K562 (cell line): ENCODE results near the gene TFCP2L1. TPM values are rescaled to one million over a fixed set of nuclear protein-coding genes. Genes with fewer than 3 reads are reported as not detected.

Source experiments
- ATAC-seq: fragments of 200-7000 bp; cut with Tn5 transposase; 3 replicates; pipeline ENCODE4 v1.9.1; 2020; ENCODE audit warnings: moderate library complexity
- BruUV-seq: library from RNA; stranded (reverse); fragments of 400-500 nt; replicated peaks from 2 replicates; lab custom pipeline; 2021; lab: Mats Ljungman, UMichigan
- CTCF ChIA-PET: fragments of 300-600 bp; formaldehyde crosslinking; extraction: SDS; loops from one replicate; lab custom pipeline; 2021; ENCODE audit warnings: low intra/inter-chr PET ratio; lab: Yijun Ruan, JAX
- POLR2A ChIA-PET: fragments of 300-600, 350-650 bp; sonication (Branson Sonifier 250); formaldehyde crosslinking; extraction: SDS; loops from one replicate; lab custom pipeline; 2021; ENCODE audit warnings: antibody characterized with exemption, inconsistent platforms; lab: Yijun Ruan, JAX
- DNase-seq, 4 experiments: peaks; one replicate each; pipeline versions ENCODE4 v3.0.0 to v3.0.0-alpha.2; 2011 to 2018; ENCODE audit warnings: low spot score in 3 of 4, mixed read lengths in 3 of 4; ENCODE audit errors: extremely low read depth in 1 of 4
- FAIRE-seq: peaks from 2 replicates; lab custom pipeline; 2011; peaks lifted over from hg19 to GRCh38; lab: Jason Lieb, UNC
- H2AFZ ChIP-seq: 2 replicates; pipeline ENCODE4 v1.6.0; 2011; ENCODE audit warnings: low read depth, low read length, control low read depth, inconsistent platforms
- H3K27ac ChIP-seq: fragments of 200-600 bp; 3 replicates; pipeline ENCODE4 v1.8.0; 2011; ENCODE audit warnings: low read depth, mild to moderate bottlenecking, control low read depth, inconsistent platforms, low read length, moderate library complexity, mixed read lengths; ENCODE audit errors: extremely low read depth
- H3K27me3 ChIP-seq, 2 experiments: fragments of 300-600 bp in 1 of 2; 2 replicates in 1 of 2; 3 replicates in 1 of 2; pipeline versions ENCODE4 v1.6.0 to v1.8.0; 2011; ENCODE audit warnings: inconsistent platforms in 2 of 2, low read length in 2 of 2, mild to moderate bottlenecking in 1 of 2, mixed read lengths in 1 of 2, moderate library complexity in 1 of 2; ENCODE audit not compliant: control insufficient read depth in 2 of 2, insufficient read depth in 2 of 2
- H3K36me3 ChIP-seq: fragments of 300-600 bp; 3 replicates; pipeline ENCODE4 v1.8.0; 2011; ENCODE audit warnings: mild to moderate bottlenecking, low read length, inconsistent platforms; ENCODE audit not compliant: control insufficient read depth, insufficient read depth
- H3K4me1 ChIP-seq, 2 experiments: fragments of 200-600 bp in 1 of 2; replicated peaks in 1 of 2; 2 replicates in 1 of 2; 3 replicates in 1 of 2; pipeline versions ENCODE4 v1.5.1 to v1.8.0; 2011; ENCODE audit warnings: inconsistent platforms in 2 of 2, low read length in 2 of 2, mild to moderate bottlenecking in 1 of 2, mixed read lengths in 1 of 2, moderate library complexity in 1 of 2; ENCODE audit not compliant: control insufficient read depth in 2 of 2, insufficient read depth in 2 of 2
- H3K4me2 ChIP-seq: 2 replicates; pipeline ENCODE4 v1.6.1; 2011; ENCODE audit warnings: low read length, control low read depth, inconsistent platforms, mixed read lengths; ENCODE audit not compliant: insufficient read depth
- H3K4me3 ChIP-seq: fragments of 200-600 bp; sonication (generic), shearing (Covaris generic); 2 replicates; pipeline ENCODE4 v1.5.1; 2016; ENCODE audit warnings: control low read depth, inconsistent platforms
- H3K79me2 ChIP-seq: fragments of 200-600 bp; 3 replicates; pipeline ENCODE4 v1.8.0; 2011; ENCODE audit warnings: low read length, inconsistent platforms; ENCODE audit not compliant: control insufficient read depth, insufficient read depth
- H3K9ac ChIP-seq, 2 experiments: 2 replicates each; pipeline versions ENCODE4 v1.6.0 to v1.6.1; 2011; ENCODE audit warnings: low read depth in 2 of 2, low read length in 2 of 2, control low read depth in 1 of 2, inconsistent platforms in 1 of 2, mild to moderate bottlenecking in 1 of 2, mixed read lengths in 1 of 2; ENCODE audit not compliant: insufficient read depth in 1 of 2
- H3K9me1 ChIP-seq: one replicate; pipeline ENCODE4 v1.6.0; 2011; ENCODE audit warnings: inconsistent platforms, mild to moderate bottlenecking, low read length, moderate library complexity; ENCODE audit not compliant: control insufficient read depth, insufficient read depth
- H3K9me3 ChIP-seq: replicated peaks from 2 replicates; pipeline ENCODE4 v1.5.1; 2011; ENCODE audit warnings: low read depth, low read length, inconsistent platforms; ENCODE audit not compliant: control insufficient read depth, insufficient read depth
- H4K20me1 ChIP-seq: replicated peaks from 2 replicates; pipeline ENCODE4 v1.6.1; 2011; ENCODE audit warnings: low read length, inconsistent platforms, mixed read lengths; ENCODE audit not compliant: control insufficient read depth, insufficient read depth
- KLF1 ChIP-seq: fragments of 450-650 bp; IDR thresholded peaks from 2 replicates; pipeline ENCODE4 v1.6.1; 2016; ENCODE audit warnings: missing genetic modification characterization, missing compliant biosample characterization
- TRIM28 ChIP-seq: fragments of 450-650 bp; IDR thresholded peaks from 2 replicates; pipeline ENCODE4 v1.6.1; 2017
- ZNF263 ChIP-seq: sonication (generic); formaldehyde crosslinking; IDR thresholded peaks from 2 replicates; pipeline ENCODE4 v1.8.0; 2022; ENCODE audit warnings: mild to moderate bottlenecking, missing genetic modification reagents, borderline replicate concordance
- ZNF778 ChIP-seq: fragments of 450-650 bp; formaldehyde crosslinking; IDR thresholded peaks from 2 replicates; pipeline ENCODE4 v1.4.0; 2020; ENCODE audit warnings: mild to moderate bottlenecking, moderate library complexity
- WGBS: fragments of 100-300 bp; shearing (Covaris generic); methylation state at CpG from one replicate; pipeline ENCODE4 v1.1.6; 2016; ENCODE audit warnings: low coverage, mixed read lengths; ENCODE audit not compliant: insufficient coverage; ENCODE audit errors: missing lambda C conversion rate; 5-methylcytosine and 5-hydroxymethylcytosine counted together
- in situ Hi-C: fragments of 300-500 bp; cut with MboI; formaldehyde crosslinking; loops from 4 replicates; pipeline ENCODE4 v1.15.0; 2018; ENCODE audit warnings: inconsistent platforms, mixed read lengths
- intact Hi-C: fragments of 100-400 bp; cut with micrococcal nuclease; formaldehyde crosslinking; loops from 2 replicates; pipeline ENCODE4 v1.14.2; 2022
- polyA plus RNA-seq, 8 experiments: library from polyadenylated mRNA; depleted of rRNA in 4 of 8; stranded (reverse) in 5 of 8; unstranded in 3 of 8; fragments of >200 nt; fragmentation: Nextera tagmentation in 2 of 8; fragmentation: Illumina TruSeq in 1 of 8; extraction: Ambion mirVana in 2 of 8; extraction: Trizol in 1 of 8; gene quantifications; 2 replicates each; pipeline versions ENCODE4 v1.2.1 to v1.2.3, GENCODE V29; 2011 to 2014; ENCODE audit warnings: inconsistent platforms in 1 of 8, missing spikeins in 1 of 8
- total RNA-seq, 7 experiments: library from RNA; depleted of rRNA in 6 of 7; stranded (reverse); fragments of >200 nt in 6 of 7; fragmentation: Illumina TruSeq in 2 of 7; extraction: Trizol in 2 of 7; gene quantifications; 2 replicates each; pipeline versions ENCODE4 v1.2.1 to v1.2.3, GENCODE V29; 2011 to 2021; ENCODE audit warnings: low replicate concordance in 1 of 7
- TF ChIP-seq, protein P1 (sequence below), 2 experiments: IDR thresholded peaks; 2 replicates each; pipeline ENCODE4 v1.6.1; 2011; ENCODE audit warnings: borderline replicate concordance in 1 of 2, control low read depth in 1 of 2, low read depth in 1 of 2, low read length in 1 of 2, mild to moderate bottlenecking in 1 of 2, mixed read lengths in 1 of 2, moderate library complexity in 1 of 2; ENCODE audit not compliant: insufficient read depth in 1 of 2, insufficient read length in 1 of 2, poor library complexity in 1 of 2, severe bottlenecking in 1 of 2; ENCODE audit errors: extremely low read depth in 1 of 2

The TFCP2L1 gene
- total and polyA plus RNA-seq, 9 of the 15 experiments (the other 6 are each of a cell fraction or from before 2014, with no cell fraction given): 0.08 to 1.00 (median 0.42) TPM

DNA sequence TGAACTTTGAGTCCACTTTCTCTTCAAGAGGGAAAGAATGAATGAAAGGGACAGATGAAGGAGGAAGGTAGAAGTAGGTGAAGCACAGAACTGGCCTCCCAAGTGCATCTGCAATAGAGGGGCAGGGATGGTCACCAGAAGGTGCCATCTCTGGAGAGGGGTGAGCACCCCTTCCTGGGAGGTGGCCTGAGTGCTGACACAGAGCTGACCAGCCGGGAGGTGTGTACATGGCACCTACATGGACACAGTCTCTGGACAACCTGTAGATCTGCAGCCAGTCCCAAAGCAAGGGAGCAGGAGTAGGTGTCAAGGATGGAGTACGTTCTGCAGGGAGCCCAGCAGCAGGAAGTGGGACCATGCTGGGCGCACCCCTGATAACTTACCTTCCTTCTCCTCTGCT lies 83.2 kb downstream of the TFCP2L1 start (continued):
- TF ChIP-seq, protein P1, sequence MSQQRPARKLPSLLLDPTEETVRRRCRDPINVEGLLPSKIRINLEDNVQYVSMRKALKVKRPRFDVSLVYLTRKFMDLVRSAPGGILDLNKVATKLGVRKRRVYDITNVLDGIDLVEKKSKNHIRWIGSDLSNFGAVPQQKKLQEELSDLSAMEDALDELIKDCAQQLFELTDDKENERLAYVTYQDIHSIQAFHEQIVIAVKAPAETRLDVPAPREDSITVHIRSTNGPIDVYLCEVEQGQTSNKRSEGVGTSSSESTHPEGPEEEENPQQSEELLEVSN (IDR thresholded peaks at IDR 0.05; ENCODE audit: borderline replicate concordance in 1 of 2, extremely low read depth in 1 of 2, insufficient read depth in 1 of 2, insufficient read length in 1 of 2, low read depth in 1 of 2, low read length in 1 of 2, poor library complexity in 1 of 2, severe bottlenecking in 1 of 2): no peak
- TF ChIP-seq TRIM28 (no peak), KLF1 (no peak)

DNA sequence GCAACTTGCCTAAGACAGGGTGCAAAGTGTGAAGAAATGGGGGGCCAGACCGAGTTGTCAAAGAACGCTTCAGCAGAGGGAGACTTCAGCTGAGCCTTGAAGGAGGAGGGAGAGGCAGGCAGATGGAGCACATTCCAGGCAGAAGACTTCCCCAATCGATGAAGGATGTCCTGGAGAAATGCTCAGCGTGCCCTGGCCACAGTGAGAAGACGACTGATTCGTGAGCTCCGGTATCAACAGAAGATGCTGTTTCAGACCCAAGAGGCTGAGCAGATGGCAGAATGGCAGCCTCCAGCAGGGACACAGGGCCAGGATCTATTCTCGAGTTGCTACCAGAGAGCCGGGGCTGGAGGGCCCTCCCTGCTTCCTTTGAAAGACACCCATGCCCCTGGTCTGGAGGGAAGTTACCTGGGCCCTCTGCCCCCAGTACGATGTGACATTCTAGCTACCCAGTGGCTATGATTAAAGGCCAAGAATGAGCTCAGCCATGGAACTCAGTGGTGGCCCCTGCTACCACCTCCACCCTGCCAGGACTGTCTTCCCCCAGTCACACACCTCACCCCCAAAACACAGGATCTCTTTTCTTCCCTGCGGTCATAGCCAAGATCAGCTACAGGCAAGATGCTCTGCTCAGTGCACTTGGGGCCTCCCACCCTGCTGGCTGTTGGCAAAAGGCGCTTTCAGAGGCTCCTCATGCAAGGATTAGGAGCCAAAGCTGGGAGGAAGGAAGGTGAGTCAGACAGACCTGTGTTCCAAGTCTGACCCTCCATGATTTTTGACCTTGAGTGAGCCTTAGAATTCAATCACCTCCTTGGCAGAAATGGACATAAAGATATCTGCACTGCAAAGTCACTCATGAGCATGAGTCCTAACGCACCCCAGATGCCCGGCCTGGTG lies 84.3 kb downstream of the TFCP2L1 start:
- in situ Hi-C loops: no loop called here
- FAIRE-seq (no peak), ATAC-seq (no peak), DNase-seq (no peak)
- Histone ChIP-seq H3K27me3 (peaks cover 24 to 75% of the 10 kb centered on the region in 2 experiments), H2AFZ (no peak overlapping the region)
- no peak for TF ChIP-seq ZNF778
- peak; percentile 32; the same call in 1 of the 2 replicates for TF ChIP-seq ZNF263 (CRISPR knock-in tag)
- TF ChIP-seq, all 486 proteins: peak for 1
- Histone ChIP-seq H3K4me1 (no peaks in the 10 kb centered on the region; a peak in 1 of 5 replicates), H3K9ac (no peak overlapping the region), H3K9me1 (no peaks in the 10 kb centered on the region), H3K36me3 (no peaks in the 10 kb centered on the region), H3K79me2 (no peaks in the 10 kb centered on the region), H3K27ac (no peak overlapping the region), H3K9me3 (no peaks in the 10 kb centered on the region), H3K4me3 (no peak overlapping the region), H3K4me2 (no peak overlapping the region), H4K20me1 (0 out of 2 replicates have a peak, but pooled peaks cover 3% of the 10 kb centered on the region)
- CTCF ChIA-PET: no interaction called here
- WGBS: under 1% methylated on average over 13 of the region's 14 CpGs
- POLR2A ChIA-PET: interaction anchor here (0.7 to 1.0 kb wide), 2 partner anchors 10 to 72 kb away, joined by 3 to 5 read pairs; no protein-coding TSS in a partner anchor
- BruUV-seq: no TSS peak
- intact Hi-C loops: no loop called here
